ENCODE data around the gene CAVIN4. TPM values are rescaled to one million over a fixed set of nuclear protein-coding genes. Genes with fewer than 3 reads are reported as not detected.

The CAVIN4 gene
- total RNA-seq, 2 experiments from 2014 or later = 0.11 to 0.16 TPM

DNA sequence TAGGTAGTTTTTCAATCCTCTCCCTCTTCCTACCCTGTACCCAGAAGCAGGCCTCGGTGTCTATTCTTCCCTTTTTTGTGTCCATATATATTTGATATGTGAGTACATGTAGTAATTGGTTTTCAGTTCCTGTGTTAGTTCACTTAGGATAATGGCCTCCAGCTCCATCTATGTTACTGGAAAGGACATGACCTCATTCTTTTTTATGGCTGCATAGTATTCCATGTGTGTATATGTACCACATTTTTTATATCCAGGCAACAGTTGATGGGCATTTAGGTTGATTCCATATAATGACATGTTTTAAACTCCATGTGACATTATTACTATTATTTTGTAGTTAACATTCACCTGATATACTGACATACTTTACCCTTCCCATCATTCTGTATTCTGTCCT lies 49.1 kb downstream of the CAVIN4 start:
- Mint-ChIP-seq H3K27me3 (ENCODE audit: low read depth) (no peaks in the 10 kb centered on the region), H3K9me3 (ENCODE audit: insufficient read depth) (peaks cover 4% of the 10 kb centered on the region), H3K4me1 (ENCODE audit: low read depth) (no peaks in the 10 kb centered on the region), H3K4me3 (no peak overlapping the region), H3K36me3 (ENCODE audit: low read depth) (no peaks in the 10 kb centered on the region), H3K27ac (no peak overlapping the region)
- ChIA-PET CTCF (no interaction called here), POLR2A (no interaction called here)
- ATAC-seq (no peak), DNase-seq (no peak)

DNA sequence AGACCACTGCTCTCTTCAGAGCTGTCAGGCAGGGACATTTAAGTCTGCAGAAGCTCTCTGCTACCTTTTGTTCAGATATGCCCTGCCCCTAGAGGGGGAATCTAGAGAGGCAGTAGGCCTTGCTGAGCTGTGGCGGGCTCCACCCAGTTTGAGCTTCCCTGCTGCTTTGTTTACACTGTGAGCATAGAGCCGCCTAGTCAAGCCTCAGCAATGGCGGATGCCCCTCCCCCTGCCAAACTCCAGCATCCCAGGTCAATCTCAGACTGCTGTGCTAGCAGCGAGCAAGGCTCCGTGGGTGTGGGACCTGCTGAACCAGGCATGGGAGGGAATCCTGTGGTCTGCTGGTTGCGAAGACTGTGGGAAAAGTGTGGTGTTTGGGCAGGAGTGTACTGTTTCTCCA lies 59.9 kb downstream of the CAVIN4 start:
- H3K4me3 Mint-ChIP-seq = no peak overlapping the region
- peaks cover 3% of the 10 kb centered on the region for H3K27me3 Mint-ChIP-seq (ENCODE audit: low read depth)
- no peak overlapping the region for H3K27ac Mint-ChIP-seq
- no peaks in the 10 kb centered on the region for H3K4me1 Mint-ChIP-seq (ENCODE audit: low read depth)
- no peaks in the 10 kb centered on the region for H3K36me3 Mint-ChIP-seq (ENCODE audit: low read depth)
- H3K9me3 Mint-ChIP-seq (ENCODE audit: insufficient read depth) = no peaks in the 10 kb centered on the region
- CTCF ChIA-PET = no interaction called here
- ATAC-seq (no peak), DNase-seq (no peak)
- POLR2A ChIA-PET = no interaction called here

Other genes with a start within 250 kb of the CAVIN4 start
- gene TEX10, start 225.1 kb upstream of the CAVIN4 start, total RNA-seq = 10 to 100 TPM; 20.6 to 21.0 TPM
- gene MSANTD3, start 150.9 kb upstream of the CAVIN4 start, total RNA-seq = 10 to 100 TPM; 14.8 to 15.9 TPM
- gene TMEFF1, start 104.9 kb upstream of the CAVIN4 start, total RNA-seq = not detected